Stomach (tissue), 4 donors: ENCODE measurements around the gene IRS2.

Experiments
- EP300 ChIP-seq: sonication (generic); formaldehyde crosslinking; IDR thresholded peaks from one replicate; pipeline ENCODE4 v1.6.1; 2017; ENCODE audit warnings: antibody characterized with exemption
- POLR2A ChIP-seq, 4 donors: fragments of 450-650 bp; IDR thresholded peaks; one replicate each; pipeline ENCODE4 v1.6.1; 2016; ENCODE audit warnings: antibody characterized with exemption in 4 of 4, control low read depth in 2 of 4, mild to moderate bottlenecking in 1 of 4, moderate library complexity in 1 of 4
- POLR2AphosphoS5 ChIP-seq, 3 donors: sonication (generic); formaldehyde crosslinking; IDR thresholded peaks; one replicate each; pipeline ENCODE4 v1.6.1; 2016; ENCODE audit warnings: antibody characterized with exemption in 3 of 3
- TF ChIP-seq, protein P1 (sequence below), 7 experiments: fragments of 450-650 bp in 4 of 7; fragments of 200-600 bp in 3 of 7; sonication (generic) in 3 of 7; IDR thresholded peaks; one replicate each; pipeline ENCODE4 v1.5.1; 2016 to 2019; ENCODE audit warnings: antibody characterized with exemption in 7 of 7, control low read depth in 2 of 7, mild to moderate bottlenecking in 1 of 7

DNA sequence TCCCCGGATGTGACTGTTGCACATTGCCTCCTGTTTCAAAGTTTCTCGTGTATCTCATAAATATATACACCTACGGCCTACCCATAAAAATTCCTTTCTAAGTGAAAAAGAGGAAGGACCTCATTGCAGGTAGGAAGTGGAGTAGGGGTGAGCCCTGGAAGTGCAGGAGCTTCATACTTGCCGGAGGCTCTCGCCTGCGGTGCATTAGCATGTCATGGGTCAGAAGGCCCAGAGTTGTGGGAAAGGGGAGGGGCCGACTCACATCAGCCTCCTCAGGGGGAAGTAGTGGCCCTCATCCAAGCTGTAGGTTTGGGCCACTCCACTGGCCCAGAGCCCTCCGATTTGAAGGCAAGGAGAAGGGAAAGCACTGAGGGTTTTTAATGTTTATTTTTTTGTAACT lies 26.0 kb upstream of the IRS2 start:
- TF ChIP-seq, protein P1, sequence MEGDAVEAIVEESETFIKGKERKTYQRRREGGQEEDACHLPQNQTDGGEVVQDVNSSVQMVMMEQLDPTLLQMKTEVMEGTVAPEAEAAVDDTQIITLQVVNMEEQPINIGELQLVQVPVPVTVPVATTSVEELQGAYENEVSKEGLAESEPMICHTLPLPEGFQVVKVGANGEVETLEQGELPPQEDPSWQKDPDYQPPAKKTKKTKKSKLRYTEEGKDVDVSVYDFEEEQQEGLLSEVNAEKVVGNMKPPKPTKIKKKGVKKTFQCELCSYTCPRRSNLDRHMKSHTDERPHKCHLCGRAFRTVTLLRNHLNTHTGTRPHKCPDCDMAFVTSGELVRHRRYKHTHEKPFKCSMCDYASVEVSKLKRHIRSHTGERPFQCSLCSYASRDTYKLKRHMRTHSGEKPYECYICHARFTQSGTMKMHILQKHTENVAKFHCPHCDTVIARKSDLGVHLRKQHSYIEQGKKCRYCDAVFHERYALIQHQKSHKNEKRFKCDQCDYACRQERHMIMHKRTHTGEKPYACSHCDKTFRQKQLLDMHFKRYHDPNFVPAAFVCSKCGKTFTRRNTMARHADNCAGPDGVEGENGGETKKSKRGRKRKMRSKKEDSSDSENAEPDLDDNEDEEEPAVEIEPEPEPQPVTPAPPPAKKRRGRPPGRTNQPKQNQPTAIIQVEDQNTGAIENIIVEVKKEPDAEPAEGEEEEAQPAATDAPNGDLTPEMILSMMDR (IDR thresholded peaks at IDR 0.05), result no peak
- no peak for TF ChIP-seq EP300
- no peak for TF ChIP-seq POLR2AphosphoS5 (IDR thresholded peaks at IDR 0.05)
- TF ChIP-seq POLR2A (IDR thresholded peaks at IDR 0.05), result no peak
